ENCODE measurements around the gene LIPC.

The LIPC gene

DNA sequence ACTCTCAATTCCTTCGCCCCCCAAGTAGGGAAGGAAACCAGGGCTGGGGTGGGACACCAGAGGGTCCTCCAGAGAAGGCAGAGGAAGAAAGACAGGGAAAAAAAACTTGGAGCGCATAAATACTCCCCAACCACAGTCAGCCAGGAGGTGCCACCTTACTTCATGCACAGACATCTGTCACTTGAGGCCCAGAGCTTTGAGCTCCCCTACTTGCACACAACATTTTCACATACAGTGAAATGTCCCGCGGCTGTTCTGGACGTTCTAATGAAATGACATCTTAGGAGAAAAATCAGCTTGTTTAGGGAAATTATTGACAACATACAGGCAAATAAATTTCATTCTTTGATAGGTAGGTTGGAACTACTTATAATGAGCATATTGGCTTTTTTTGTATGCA is 113.0 kb downstream of the LIPC start:
- no peak for DNase-seq

- DNase-seq = no peak
Observed at GRCh38 chr15:58545307-58546065, 113.7 kb downstream of the LIPC start.

DNA sequence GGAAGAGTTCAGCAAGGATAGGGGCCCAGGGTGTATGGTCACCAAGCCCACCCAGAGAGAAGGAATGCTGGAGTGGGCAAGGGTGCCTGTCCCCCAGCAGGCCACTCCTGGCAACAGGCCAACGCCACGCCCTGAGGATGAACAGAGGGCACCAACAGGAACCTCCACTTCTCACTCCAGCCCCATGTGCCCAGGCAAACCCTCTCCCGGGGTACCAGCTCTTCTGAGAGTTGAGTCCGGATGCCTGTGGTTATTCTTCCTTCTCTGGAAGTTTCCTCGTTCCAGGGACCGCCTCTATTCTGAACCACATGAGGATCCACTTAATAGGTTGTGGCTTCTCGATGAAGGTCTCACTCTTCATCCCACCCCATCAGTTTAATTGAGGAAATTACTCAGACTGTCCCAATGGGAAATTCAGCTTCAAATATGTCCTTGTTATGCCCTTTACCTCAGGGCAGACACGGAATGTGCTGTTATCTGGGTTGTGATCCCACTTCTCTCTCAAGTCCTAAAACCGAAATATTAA is 114.3 kb downstream of the LIPC start:
- DNase-seq = no peak

- DNase-seq = no peak
Observed at GRCh38 chr15:58546635-58547627, 115.1 kb downstream of the LIPC start.

- DNase-seq = no peak
Observed at GRCh38 chr15:58547628-58548307, 116.0 kb downstream of the LIPC start.

- no peak for DNase-seq
Observed at GRCh38 chr15:58548308-58549012, 116.7 kb downstream of the LIPC start.

GRCh38 chr15:58549013-58549784 is 117.4 kb downstream of the LIPC start:
- DNase-seq = no peak

DNA sequence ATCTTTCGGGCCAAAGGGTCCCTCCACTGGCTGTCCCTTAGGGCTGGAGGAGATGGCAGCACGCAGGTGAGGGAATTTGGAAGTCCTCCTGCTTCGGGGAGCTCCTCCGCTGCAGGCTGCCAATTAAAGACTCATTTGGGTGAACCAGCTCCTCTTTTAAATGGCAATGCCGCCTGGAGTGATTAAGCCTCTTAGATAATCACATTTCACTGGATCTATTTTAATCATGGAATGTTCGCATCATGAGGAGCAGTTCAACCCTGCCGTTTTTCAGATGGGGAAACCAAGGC is 117.9 kb downstream of the LIPC start:
- no peak for DNase-seq

DNA sequence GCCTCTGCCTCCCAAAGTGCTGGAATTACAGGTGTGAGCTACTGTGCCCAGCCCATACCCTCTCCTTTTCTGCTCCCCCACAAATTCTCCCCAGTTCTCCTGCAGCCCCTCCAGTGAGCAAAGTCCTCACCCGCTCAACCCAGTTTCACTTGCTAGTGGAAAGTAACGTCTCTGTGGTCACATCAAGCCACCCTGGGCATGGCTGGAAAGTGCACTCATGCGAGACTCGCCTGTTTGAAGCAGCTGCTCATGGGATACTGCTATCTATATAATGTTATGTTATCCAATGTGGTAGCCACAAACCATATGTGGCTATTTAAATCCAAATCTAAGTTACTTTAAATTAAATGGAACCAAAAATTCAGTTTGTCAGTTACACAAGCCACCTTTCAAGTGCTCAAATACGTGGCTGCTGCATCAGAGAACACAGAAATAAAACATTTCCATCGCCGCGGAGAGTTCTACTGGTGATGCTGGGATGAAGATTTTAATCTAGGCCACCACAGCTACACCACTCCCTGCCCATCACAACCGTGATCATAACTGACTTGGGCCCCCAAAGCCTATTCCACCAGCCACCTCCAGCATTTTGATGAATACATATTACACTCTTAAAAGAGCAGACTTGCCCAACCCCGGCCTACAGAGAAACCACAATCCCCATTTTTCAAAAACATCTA is 119.4 kb downstream of the LIPC start:
- no peak for DNase-seq

DNA sequence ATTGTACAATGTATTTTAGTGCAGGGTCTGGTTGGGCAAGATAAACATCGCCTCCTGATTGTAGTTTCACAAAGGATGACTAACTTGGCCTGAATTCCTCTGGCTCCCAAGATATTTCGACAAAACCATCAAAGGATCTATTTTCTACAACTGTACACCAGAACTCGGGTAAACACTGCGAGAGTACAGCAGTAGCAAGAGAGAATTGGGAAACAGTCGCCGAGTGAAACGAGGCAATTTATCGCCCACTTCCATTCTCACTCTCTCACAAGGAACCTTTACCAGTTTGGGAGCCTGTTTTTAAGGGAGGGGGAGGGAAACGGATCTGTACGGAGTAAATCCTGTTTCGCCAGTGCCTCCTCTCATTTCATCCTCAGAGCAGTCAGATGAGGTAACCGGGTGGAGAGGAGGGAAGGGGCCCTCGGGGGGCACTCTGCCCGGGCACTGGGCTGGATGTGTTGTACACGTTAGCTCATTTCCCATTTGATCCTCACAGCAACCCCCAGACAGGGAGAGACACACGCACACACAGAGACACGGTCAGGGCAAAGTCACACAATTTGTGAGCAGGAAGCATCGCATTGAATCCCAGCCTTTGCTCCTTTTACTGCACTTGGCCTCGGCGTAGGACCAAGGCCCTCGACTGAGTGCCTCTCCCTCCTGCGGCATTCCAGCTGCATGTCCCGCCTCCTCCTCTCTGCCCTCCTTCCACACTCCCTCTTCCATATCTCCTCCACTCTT is 120.1 kb downstream of the LIPC start:
- no peak for DNase-seq

- DNase-seq = no peak
Observed at GRCh38 chr15:58552505-58553364, 120.9 kb downstream of the LIPC start.

DNA sequence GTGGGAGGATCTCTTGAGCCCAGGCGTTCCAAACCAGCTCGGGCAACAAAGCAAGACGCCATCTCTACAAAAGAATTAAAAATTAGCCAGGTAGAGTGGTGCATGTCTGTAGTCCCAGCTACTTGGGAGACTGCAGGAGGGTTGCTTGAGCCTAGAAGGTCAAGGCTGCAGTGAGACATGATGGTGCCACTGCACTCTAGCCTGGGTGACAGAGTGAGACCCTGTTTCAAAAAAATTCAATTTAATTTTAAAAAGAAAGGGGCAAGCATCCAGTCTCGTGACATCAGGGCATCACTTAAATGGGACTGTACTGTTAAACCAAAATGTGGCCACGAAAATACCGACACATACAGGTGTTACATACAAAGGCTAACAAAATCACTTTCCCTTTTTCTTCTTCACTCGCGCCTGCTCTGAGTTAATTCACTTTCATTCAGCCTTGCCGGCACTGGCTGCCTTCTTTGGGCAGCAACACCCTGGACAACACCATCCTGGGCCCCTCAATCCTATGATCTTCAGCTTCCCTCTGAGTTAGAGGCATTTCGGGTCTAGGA is 121.7 kb downstream of the LIPC start:
- no peak for DNase-seq

- no peak for DNase-seq
Observed at GRCh38 chr15:58554758-58555157, 123.0 kb downstream of the LIPC start.

- no peak for DNase-seq
Observed at GRCh38 chr15:58555162-58556027, 123.6 kb downstream of the LIPC start.

- DNase-seq = no peak
Observed at GRCh38 chr15:58556028-58556361, 124.2 kb downstream of the LIPC start.

DNA sequence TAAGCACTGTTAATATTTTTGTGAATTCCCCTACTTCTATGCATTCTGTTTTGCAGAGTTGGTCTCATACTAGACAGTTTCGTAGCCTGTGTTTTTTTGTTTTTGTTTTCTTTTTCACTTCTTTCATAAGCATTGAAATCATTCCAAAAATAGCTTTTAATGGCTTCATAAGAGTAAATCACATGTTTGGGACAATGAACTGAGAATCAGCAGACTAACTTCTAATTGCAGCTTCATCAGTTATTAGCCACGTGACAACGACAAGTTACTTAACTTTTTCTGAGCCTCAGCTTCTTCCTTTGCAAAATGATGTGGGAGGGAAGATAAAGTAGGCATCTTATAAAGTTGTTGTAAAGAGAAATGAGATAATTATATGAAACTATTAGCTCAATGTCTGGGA is 124.8 kb downstream of the LIPC start:
- DNase-seq = no peak

- no peak for DNase-seq
Observed at GRCh38 chr15:58558777-58559176, 127.0 kb downstream of the LIPC start.

GRCh38 chr15:58559904-58560588 is 128.3 kb downstream of the LIPC start:
- no peak for DNase-seq
